ENCODE measurements around the gene ACOX1.

DNA sequence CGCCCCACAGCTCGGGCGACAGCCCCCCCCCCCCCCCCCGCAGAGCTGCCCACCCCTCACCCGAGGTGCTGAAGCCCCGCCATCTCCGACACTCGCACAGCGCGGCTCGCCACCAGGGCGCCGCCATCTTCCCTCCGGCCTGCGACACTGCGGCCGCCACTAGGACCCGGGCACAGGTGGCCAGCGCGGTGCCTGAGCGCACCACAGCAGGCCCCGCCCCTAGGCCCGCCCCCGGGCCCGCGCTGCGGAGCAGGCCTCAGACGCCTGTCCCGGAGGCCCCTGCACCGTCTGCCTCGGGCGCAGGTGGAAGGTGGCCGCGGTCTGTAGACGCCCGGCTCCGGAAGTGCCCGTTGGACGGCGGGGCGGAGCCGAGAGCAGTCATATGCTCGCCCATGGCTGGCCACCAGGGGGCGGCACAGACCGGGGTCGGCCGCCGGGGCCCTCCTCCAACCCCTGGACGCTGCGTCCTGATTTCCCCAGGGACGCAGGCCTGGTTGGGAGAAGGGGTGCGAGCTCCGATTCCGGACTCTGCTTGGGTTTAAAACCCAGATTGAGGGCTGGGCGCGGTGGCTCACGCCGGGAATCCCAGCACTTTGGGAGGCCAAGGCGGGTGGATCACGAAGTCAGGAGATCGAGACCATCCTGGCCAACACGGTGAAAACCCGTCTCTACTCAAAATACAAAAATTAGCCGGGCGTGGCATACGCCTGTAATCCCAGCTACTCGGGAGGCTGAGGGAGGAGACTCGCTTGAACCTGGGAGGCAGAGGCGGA, 74.0 kb downstream of the ACOX1 start, which contains the start of gene MRPL38:
- TF ChIP-seq, protein P1, sequence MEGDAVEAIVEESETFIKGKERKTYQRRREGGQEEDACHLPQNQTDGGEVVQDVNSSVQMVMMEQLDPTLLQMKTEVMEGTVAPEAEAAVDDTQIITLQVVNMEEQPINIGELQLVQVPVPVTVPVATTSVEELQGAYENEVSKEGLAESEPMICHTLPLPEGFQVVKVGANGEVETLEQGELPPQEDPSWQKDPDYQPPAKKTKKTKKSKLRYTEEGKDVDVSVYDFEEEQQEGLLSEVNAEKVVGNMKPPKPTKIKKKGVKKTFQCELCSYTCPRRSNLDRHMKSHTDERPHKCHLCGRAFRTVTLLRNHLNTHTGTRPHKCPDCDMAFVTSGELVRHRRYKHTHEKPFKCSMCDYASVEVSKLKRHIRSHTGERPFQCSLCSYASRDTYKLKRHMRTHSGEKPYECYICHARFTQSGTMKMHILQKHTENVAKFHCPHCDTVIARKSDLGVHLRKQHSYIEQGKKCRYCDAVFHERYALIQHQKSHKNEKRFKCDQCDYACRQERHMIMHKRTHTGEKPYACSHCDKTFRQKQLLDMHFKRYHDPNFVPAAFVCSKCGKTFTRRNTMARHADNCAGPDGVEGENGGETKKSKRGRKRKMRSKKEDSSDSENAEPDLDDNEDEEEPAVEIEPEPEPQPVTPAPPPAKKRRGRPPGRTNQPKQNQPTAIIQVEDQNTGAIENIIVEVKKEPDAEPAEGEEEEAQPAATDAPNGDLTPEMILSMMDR (IDR thresholded peaks at IDR 0.05): peak; percentile 100
- TF ChIP-seq POLR2A (IDR thresholded peaks at IDR 0.05): no peak
